ENCODE results near the gene CRACDL.

Gene CRACDL

DNA sequence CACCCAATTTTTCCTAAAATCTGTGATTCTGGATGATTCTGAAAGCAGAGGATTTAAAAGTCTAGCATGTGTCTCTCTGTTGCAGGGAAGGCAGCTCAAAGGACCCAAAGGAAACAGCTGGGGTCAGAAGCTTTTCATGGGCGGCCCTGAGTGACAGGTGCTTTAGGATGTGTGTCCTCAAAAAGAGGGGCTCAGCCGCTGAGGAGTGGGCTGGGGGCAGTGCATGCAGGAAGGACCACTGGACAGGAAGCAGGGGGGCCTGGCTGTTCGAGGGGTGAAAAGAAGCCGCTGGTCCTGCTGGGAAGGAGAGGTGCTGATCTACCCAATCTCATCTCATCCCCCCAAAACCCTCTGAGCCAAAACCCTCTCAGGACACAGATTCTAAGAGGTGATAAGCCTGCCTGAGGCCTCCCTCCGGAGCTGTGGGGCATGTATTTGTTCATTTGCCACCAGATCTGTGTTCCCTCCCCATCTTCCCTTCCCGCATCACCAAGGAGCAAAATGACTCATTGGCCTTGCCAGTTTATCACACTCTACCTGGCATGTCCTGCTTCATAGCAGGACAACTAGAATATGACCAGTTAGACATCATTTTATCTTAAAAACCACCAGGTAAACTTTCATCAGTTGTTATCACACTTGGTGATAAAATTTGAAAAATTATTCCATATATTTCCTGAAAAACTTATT, 106.3 kb downstream of the CRACDL start:
- Histone ChIP-seq H3K27me3 (no peaks in the 10 kb centered on the region), H3K9me3 (no peaks in the 10 kb centered on the region), H3K4me1 (no peaks in the 10 kb centered on the region), H3K36me3 (no peaks in the 10 kb centered on the region), H3K4me3 (ENCODE audit: low read depth, low read length) (no peak overlapping the region)
- DNase-seq: no peak
- TF ChIP-seq, protein P1, sequence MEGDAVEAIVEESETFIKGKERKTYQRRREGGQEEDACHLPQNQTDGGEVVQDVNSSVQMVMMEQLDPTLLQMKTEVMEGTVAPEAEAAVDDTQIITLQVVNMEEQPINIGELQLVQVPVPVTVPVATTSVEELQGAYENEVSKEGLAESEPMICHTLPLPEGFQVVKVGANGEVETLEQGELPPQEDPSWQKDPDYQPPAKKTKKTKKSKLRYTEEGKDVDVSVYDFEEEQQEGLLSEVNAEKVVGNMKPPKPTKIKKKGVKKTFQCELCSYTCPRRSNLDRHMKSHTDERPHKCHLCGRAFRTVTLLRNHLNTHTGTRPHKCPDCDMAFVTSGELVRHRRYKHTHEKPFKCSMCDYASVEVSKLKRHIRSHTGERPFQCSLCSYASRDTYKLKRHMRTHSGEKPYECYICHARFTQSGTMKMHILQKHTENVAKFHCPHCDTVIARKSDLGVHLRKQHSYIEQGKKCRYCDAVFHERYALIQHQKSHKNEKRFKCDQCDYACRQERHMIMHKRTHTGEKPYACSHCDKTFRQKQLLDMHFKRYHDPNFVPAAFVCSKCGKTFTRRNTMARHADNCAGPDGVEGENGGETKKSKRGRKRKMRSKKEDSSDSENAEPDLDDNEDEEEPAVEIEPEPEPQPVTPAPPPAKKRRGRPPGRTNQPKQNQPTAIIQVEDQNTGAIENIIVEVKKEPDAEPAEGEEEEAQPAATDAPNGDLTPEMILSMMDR (IDR thresholded peaks at IDR 0.05; ENCODE audit: low read depth, low read length): no peak

- TF ChIP-seq, protein P1 (IDR thresholded peaks at IDR 0.05; ENCODE audit: low read depth, low read length): no peak
These were observed 107.1 kb downstream of the CRACDL start for GRCh38 chr2:98828793-98829371.

GRCh38 chr2:98828369-98828744, 107.7 kb downstream of the CRACDL start:
- TF ChIP-seq, protein P1 (IDR thresholded peaks at IDR 0.05; ENCODE audit: low read depth, low read length): no peak
- Histone ChIP-seq H3K4me1 (no peaks in the 10 kb centered on the region), H3K27me3 (no peaks in the 10 kb centered on the region), H3K36me3 (no peaks in the 10 kb centered on the region), H3K4me3 (ENCODE audit: low read depth, low read length) (no peak overlapping the region), H3K9me3 (no peaks in the 10 kb centered on the region)
- no peak for DNase-seq

More at GRCh38 chr2:98828793-98829371, 107.1 kb downstream of the CRACDL start:
- Histone ChIP-seq H3K36me3 (no peaks in the 10 kb centered on the region), H3K9me3 (no peaks in the 10 kb centered on the region), H3K4me3 (ENCODE audit: low read depth, low read length) (no peak overlapping the region), H3K4me1 (no peaks in the 10 kb centered on the region), H3K27me3 (no peaks in the 10 kb centered on the region)
- no peak for DNase-seq

- no peaks in the 10 kb centered on the region for H3K27me3 ChIP-seq
- H3K9me3 ChIP-seq: no peaks in the 10 kb centered on the region
- TF ChIP-seq, protein P1 (IDR thresholded peaks at IDR 0.05; ENCODE audit: low read depth, low read length): no peak
- H3K36me3 ChIP-seq: no peaks in the 10 kb centered on the region
- no peaks in the 10 kb centered on the region for H3K4me1 ChIP-seq
- H3K4me3 ChIP-seq (ENCODE audit: low read depth, low read length): no peak overlapping the region
- no peak for DNase-seq
These were observed 108.2 kb downstream of the CRACDL start for GRCh38 chr2:98827625-98828368.

GRCh38 chr2:98826856-98827255, 109.2 kb downstream of the CRACDL start:
- Histone ChIP-seq H3K4me3 (ENCODE audit: low read depth, low read length) (no peak overlapping the region), H3K27me3 (no peaks in the 10 kb centered on the region), H3K4me1 (no peaks in the 10 kb centered on the region), H3K9me3 (no peaks in the 10 kb centered on the region), H3K36me3 (no peaks in the 10 kb centered on the region)
- no peak for DNase-seq
- TF ChIP-seq, protein P1 (IDR thresholded peaks at IDR 0.05; ENCODE audit: low read depth, low read length): no peak

DNA sequence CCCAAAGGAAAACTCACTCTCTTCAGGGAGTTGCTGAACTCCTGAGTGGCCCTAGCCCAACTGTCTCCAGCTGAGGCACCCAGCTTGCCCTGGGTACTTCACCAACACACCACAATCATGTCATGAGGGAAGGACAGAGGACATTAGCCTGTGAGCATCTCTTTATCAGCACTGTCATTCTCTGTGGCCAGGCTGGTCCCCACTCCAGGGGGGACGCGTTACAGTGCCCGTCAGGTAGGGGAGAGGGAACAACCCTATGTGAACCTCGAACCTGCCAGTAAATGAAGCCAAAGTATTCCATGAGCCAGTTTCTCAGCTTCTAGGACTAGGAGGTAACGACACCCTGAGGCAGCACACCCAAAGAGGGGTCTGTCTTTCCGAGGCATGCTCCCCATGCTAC, 110.2 kb downstream of the CRACDL start:
- Histone ChIP-seq H3K9me3 (no peaks in the 10 kb centered on the region), H3K4me3 (ENCODE audit: low read depth, low read length) (no peak overlapping the region), H3K4me1 (no peaks in the 10 kb centered on the region), H3K36me3 (no peaks in the 10 kb centered on the region), H3K27me3 (no peaks in the 10 kb centered on the region)
- TF ChIP-seq, protein P1 (IDR thresholded peaks at IDR 0.05; ENCODE audit: low read depth, low read length): no peak
- DNase-seq: no peak

All from BE2C (cell line).